PC-9 (cell line): Measurements from ENCODE around the gene TMPRSS7.

Source experiments
- EZH2 ChIP-seq: fragments of 200-600 bp; sonication (generic); IDR thresholded peaks from 2 replicates; pipeline ENCODE4 v1.8.0; 2017; ENCODE audit warnings: antibody characterized with exemption, low read depth
- TF ChIP-seq, protein P1 (sequence below): fragments of 200-600 bp; sonication (generic); conservative IDR thresholded peaks from 2 replicates; pipeline ENCODE4 v1.6.1; 2017; ENCODE audit warnings: mixed run types, antibody characterized with exemption, mild to moderate bottlenecking, moderate library complexity

DNA sequence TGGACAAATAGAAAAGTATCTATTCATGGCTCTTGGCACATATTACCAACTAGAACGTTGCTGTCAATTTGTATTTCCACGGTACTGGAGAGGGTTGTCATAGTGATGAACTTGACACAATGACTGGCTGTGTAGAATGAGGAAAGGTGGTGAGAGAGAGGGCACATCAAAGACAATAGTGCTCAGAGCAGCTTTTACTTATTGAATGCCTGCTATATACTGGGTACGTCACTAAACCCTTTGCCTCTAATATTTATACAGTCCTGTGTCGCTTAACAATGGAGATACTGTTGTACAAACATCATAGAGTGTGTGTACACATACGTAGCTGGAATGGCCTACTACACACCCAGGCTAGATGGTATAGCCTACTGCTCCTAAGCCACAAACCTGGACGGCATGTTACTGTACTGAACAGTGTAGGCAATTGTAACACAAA, 8.3 kb downstream of the TMPRSS7 start:
- TF ChIP-seq, protein P1, sequence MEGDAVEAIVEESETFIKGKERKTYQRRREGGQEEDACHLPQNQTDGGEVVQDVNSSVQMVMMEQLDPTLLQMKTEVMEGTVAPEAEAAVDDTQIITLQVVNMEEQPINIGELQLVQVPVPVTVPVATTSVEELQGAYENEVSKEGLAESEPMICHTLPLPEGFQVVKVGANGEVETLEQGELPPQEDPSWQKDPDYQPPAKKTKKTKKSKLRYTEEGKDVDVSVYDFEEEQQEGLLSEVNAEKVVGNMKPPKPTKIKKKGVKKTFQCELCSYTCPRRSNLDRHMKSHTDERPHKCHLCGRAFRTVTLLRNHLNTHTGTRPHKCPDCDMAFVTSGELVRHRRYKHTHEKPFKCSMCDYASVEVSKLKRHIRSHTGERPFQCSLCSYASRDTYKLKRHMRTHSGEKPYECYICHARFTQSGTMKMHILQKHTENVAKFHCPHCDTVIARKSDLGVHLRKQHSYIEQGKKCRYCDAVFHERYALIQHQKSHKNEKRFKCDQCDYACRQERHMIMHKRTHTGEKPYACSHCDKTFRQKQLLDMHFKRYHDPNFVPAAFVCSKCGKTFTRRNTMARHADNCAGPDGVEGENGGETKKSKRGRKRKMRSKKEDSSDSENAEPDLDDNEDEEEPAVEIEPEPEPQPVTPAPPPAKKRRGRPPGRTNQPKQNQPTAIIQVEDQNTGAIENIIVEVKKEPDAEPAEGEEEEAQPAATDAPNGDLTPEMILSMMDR, result no peak
- no peak for TF ChIP-seq EZH2
